ENCODE results near the gene EML4.
"Not testable (repeated sequence)": the region's sequence is repeated elsewhere in the genome, so short reads cannot be mapped to it uniquely, and the experiment has no call there.

EML4 gene

DNA sequence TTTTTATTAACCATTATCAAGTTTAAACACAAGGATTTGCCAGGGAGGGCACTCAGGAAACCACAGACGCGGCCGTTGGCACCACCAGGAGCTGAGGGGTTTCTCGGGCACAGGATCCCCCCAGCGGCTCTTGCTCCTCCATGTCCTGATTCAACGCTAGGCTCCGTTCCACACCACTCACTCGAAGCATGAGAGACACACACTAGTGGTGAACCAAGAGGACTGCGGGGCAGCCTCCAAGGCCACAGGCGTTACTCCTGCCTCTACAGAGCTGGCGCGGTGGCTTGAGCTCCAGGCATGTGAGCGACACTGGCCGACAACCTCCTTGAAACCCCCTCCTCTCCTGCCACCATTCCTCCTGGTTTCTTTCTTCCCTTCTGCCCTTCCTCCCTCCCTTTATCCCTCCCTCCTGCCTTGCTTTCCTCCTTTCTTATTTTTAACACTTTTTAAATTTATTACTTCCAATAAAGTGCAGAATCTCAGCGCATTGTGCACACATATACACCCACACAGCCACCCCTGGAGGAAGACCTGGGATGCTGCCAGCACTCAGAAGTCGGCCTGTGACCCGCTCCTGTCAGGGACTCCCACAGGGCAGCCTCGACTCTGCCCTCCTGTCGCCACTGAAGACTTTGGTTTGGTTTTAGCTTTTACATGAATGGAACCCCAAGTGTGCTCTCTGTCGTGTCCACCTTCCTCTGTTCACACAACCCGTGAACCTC is 170.2 kb downstream of the EML4 start:
- H3K4me1 ChIP-seq (ENCODE audit: control insufficient read depth in 1 of 2, insufficient read depth in 2 of 2, low read length in 2 of 2) = peaks cover 10 to 12% of the 10 kb centered on the region in 2 donors
- H3K27ac ChIP-seq (ENCODE audit: low read length) = no peak overlapping the region
- no peaks in the 10 kb centered on the region for H3K9me3 ChIP-seq (ENCODE audit: control insufficient read depth in 1 of 2, low read length in 2 of 2)
- H3K4me3 ChIP-seq (ENCODE audit: low read depth in 1 of 2, low read length in 2 of 2) = no peak overlapping the region
- peaks cover 7 to 25% of the 10 kb centered on the region in 2 donors for H3K36me3 ChIP-seq (ENCODE audit: control insufficient read depth in 1 of 2, insufficient read depth in 2 of 2, low read length in 2 of 2)
- no peaks in the 10 kb centered on the region for H3K27me3 ChIP-seq (ENCODE audit: low read depth, low read length)

DNA sequence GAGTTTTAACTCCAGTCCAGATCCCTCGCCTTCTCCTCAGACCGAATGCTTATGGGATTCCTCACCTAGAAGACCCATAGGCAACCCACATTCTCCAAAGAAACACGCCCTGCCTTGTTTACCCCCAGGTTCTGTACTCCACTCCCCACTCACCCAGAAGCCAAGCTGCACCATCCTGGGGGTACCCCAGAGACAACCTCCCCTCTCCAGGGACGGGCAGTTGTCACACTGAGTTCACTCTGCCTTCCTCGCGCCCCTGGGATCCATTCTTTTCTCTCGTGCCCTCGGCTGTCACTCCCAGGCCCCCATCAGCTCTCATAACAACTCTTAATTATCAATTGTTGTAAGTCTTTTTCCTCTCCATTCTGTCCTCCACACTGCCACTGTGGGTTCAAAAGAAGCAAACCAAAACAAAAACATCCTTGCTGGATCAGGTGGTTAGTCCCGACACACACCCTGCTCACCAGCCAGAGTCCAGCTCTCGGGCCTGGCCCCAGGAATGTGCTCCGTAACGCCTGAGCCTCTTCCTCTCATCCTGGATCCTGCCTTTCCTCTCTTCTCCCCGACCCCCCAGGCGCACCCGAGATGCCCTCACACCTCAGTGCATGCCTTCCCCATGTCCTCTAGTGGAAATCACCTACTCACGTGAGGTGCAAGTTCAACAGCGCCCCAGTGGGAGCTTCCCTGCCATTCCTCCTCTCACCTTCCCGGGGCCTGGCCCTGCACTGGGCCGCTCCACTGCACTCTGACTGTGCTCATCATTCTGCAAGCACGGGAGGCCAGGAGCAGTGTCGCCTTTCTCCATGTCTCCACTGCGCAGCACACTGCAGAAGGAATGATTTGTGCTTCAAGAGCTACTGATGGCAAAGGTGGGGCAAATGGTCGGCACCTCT is 171.1 kb downstream of the EML4 start:
- H3K9me3 ChIP-seq (ENCODE audit: control insufficient read depth in 1 of 2, low read length in 2 of 2) = no peaks in the 10 kb centered on the region
- H3K4me1 ChIP-seq (ENCODE audit: control insufficient read depth in 1 of 2, insufficient read depth in 2 of 2, low read length in 2 of 2) = peaks cover 10 to 12% of the 10 kb centered on the region in 2 donors
- no peak overlapping the region for H3K27ac ChIP-seq (ENCODE audit: low read length)
- H3K27me3 ChIP-seq (ENCODE audit: low read depth, low read length) = no peaks in the 10 kb centered on the region
- H3K36me3 ChIP-seq (ENCODE audit: control insufficient read depth in 1 of 2, insufficient read depth in 2 of 2, low read length in 2 of 2) = peaks cover 7 to 25% of the 10 kb centered on the region in 2 donors
- no peak overlapping the region for H3K4me3 ChIP-seq (ENCODE audit: low read depth in 1 of 2, low read length in 2 of 2)

DNA sequence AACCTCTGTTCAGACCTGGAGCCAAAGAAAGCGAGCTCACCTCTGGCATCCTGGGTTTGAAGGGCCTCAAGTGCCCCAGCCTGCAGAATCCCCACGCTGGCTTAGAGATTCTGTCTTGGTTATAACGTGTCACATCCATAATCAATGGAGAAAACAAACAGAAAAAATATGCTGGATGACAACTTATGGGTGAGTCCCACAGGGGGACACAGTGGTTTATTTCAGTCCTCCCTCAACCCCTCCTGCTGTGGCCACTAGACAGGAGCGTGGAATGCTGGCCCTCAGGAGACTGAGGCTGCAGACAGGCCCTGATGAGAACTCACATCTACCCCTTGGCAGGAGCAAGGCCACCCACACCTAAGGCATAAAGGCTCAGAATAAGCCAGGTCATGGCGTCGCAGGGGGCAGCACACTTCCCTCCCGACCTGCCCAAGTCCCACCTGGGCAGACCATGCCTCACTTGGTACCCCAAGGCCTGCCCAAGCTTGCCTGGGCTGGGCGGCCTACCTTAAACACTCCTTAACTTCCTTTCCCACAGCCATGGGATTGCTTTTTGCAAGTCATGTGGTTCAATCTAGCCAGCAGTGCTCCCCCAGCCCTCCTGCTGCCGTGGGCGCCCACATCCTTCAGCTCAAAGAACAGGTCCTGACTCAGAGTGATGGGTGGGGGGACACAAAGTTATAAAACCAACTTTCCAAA is 171.9 kb downstream of the EML4 start:
- no peaks in the 10 kb centered on the region for H3K27me3 ChIP-seq (ENCODE audit: low read depth, low read length)
- no peak overlapping the region for H3K4me3 ChIP-seq (ENCODE audit: low read depth in 1 of 2, low read length in 2 of 2)
- no peak overlapping the region for H3K27ac ChIP-seq (ENCODE audit: low read length)
- peaks cover 10 to 12% of the 10 kb centered on the region in 2 donors for H3K4me1 ChIP-seq (ENCODE audit: control insufficient read depth in 1 of 2, insufficient read depth in 2 of 2, low read length in 2 of 2)
- H3K36me3 ChIP-seq (ENCODE audit: control insufficient read depth in 1 of 2, insufficient read depth in 2 of 2, low read length in 2 of 2) = peaks cover 15 to 21% of the 10 kb centered on the region in 2 donors
- H3K9me3 ChIP-seq (ENCODE audit: control insufficient read depth in 1 of 2, low read length in 2 of 2) = no peaks in the 10 kb centered on the region

DNA sequence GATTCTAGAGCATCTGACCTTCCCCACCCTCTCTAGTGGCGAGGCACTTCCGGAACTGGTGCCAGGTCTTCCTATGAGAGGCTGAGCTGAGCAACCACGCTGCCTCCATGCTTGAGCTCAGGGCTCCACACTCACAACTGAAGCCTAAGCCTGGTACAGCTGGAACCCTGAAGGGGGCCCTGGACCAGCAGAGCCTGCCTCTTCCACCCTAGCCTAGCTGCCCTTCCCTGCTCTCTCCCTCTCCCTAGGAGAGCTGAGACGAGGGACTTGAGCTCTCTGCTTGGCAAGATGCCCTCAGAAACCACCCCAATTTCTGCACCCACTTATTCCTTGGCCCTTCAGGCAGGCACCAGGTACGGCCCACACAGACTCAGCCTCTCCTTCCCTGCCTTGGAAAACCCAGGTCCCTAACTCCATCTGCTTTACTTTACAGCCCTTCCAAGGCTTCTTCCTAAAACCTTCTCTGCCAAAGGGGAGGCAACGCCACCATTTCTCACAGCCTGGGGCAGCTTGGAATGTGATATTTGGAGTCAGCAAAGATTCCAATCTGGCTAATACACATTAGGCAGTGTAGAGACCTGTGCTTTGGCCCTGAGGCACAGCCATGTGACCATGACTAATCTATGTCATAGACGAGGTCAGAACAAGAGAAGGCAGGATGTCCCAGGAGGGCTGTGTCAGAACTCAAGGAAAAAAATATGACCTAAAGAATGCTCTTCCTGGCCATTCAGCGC is 173.1 kb downstream of the EML4 start:
- H3K27ac ChIP-seq (ENCODE audit: low read length) = no peak overlapping the region
- H3K4me3 ChIP-seq (ENCODE audit: low read depth in 1 of 2, low read length in 2 of 2) = no peak overlapping the region
- H3K9me3 ChIP-seq (ENCODE audit: control insufficient read depth in 1 of 2, low read length in 2 of 2) = no peaks in the 10 kb centered on the region
- H3K27me3 ChIP-seq (ENCODE audit: low read depth, low read length) = no peaks in the 10 kb centered on the region
- peaks cover 10 to 12% of the 10 kb centered on the region in 2 donors for H3K4me1 ChIP-seq (ENCODE audit: control insufficient read depth in 1 of 2, insufficient read depth in 2 of 2, low read length in 2 of 2)
- peaks cover 17 to 18% of the 10 kb centered on the region in 2 donors for H3K36me3 ChIP-seq (ENCODE audit: control insufficient read depth in 1 of 2, insufficient read depth in 2 of 2, low read length in 2 of 2)

DNA sequence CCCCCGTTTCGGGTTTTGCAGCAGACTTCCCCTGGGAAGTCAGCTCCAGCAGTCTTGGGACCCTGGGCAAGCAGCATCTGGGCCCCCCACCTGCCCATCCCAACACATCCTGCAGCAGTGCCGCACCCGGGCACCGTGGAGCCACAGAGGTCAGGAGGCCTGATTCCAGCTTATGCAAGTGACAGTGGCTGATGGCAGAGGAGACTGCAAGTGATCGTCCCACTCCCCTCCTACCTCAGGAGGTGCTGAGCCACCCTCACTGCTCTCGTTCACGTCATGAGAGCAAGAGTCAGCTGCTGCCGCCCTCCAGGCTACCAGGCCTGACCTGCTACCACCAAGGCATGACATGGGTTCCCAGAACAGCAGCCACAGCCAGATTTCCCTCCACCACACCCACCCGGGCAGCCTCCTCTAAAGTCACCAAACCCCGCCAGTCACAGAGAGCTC is 173.7 kb downstream of the EML4 start:
- H3K27me3 ChIP-seq (ENCODE audit: low read depth, low read length) = no peaks in the 10 kb centered on the region
- H3K27ac ChIP-seq (ENCODE audit: low read length) = no peak overlapping the region
- H3K4me3 ChIP-seq (ENCODE audit: low read depth in 1 of 2, low read length in 2 of 2) = no peak overlapping the region
- H3K4me1 ChIP-seq (ENCODE audit: control insufficient read depth in 1 of 2, insufficient read depth in 2 of 2, low read length in 2 of 2) = peaks cover 10 to 12% of the 10 kb centered on the region in 2 donors
- no peaks in the 10 kb centered on the region for H3K9me3 ChIP-seq (ENCODE audit: control insufficient read depth in 1 of 2, low read length in 2 of 2)
- peaks cover 16 to 17% of the 10 kb centered on the region in 2 donors for H3K36me3 ChIP-seq (ENCODE audit: control insufficient read depth in 1 of 2, insufficient read depth in 2 of 2, low read length in 2 of 2)

DNA sequence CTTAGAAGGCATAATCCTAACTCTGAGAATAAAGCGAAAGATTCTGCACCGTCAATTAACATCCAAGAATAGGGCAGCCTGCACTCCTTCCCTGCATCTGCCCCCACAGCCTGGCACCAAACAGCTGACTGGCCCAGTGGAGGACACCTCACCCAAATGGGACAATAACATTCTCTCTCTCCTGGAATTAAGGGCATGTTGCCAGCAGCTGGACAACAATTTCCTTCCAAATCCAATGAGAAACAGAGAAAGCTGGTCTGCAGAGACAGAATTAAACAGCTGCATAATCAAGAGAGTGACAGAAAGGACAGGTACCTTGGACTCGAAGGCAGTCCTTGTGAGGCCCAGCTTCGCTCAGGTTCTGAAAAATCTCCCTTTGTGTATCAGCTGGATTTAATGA is 176.8 kb downstream of the EML4 start:
- no peak overlapping the region for H3K4me3 ChIP-seq (ENCODE audit: low read depth in 1 of 2, low read length in 2 of 2)
- peaks cover 10 to 12% of the 10 kb centered on the region in 2 donors for H3K4me1 ChIP-seq (ENCODE audit: control insufficient read depth in 1 of 2, insufficient read depth in 2 of 2, low read length in 2 of 2)
- no peaks in the 10 kb centered on the region for H3K27me3 ChIP-seq (ENCODE audit: low read depth, low read length)
- peaks cover 9 to 10% of the 10 kb centered on the region in 2 donors for H3K36me3 ChIP-seq (ENCODE audit: control insufficient read depth in 1 of 2, insufficient read depth in 2 of 2, low read length in 2 of 2)
- no peaks in the 10 kb centered on the region for H3K9me3 ChIP-seq (ENCODE audit: control insufficient read depth in 1 of 2, low read length in 2 of 2)
- no peak overlapping the region for H3K27ac ChIP-seq (ENCODE audit: low read length)

DNA sequence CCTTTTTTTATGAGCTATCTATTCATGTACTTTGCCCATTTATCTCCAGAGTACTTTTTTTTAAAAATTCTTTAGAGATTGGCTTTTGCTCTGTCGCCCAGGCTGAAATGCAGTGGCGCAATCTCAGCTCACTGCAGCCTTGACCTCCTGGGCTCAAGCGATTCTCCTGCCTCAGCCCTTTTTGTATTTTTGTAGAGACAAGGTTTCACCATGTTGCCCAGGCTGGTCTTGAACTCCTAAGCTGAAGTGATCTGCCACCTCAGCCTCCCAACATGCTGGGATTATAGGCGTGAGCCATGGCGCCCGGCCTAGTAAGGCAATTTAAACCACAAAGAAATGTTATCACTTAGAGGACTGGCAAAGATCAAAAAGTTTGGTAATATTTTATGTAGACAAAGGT is 177.7 kb downstream of the EML4 start:
- peaks cover 10 to 11% of the 10 kb centered on the region in 2 donors for H3K4me1 ChIP-seq (ENCODE audit: control insufficient read depth in 1 of 2, insufficient read depth in 2 of 2, low read length in 2 of 2)
- not testable (repeated sequence) for H3K27me3 ChIP-seq (ENCODE audit: low read depth, low read length); H3K27ac ChIP-seq (ENCODE audit: low read length); H3K9me3 ChIP-seq (ENCODE audit: control insufficient read depth in 1 of 2, low read length in 2 of 2); H3K4me3 ChIP-seq (ENCODE audit: low read depth in 1 of 2, low read length in 2 of 2)
- peaks cover 13 to 15% of the 10 kb centered on the region in 2 donors for H3K36me3 ChIP-seq (ENCODE audit: control insufficient read depth in 1 of 2, insufficient read depth in 2 of 2, low read length in 2 of 2)

DNA sequence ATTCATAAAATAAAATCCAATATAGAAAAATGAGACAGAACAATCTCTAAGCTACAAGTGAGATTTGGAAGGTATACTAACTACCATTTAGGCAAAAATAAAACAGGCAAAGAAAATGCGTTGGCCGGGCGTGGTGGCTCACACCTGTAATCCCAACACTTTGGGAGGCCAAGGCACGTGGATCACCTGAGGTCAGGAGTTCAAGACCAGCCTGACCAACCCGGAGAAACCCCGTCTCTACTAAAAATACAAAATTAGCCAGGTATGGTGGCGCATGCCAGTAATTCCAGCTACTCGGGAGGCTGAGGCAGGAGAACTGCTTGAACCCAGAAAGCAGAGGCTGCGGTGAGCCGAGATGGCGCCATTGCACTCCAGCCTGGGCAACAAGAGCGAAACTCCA is 178.4 kb downstream of the EML4 start:
- peaks cover 16 to 22% of the 10 kb centered on the region in 2 donors for H3K36me3 ChIP-seq (ENCODE audit: control insufficient read depth in 1 of 2, insufficient read depth in 2 of 2, low read length in 2 of 2)
- not testable (repeated sequence) for H3K9me3 ChIP-seq (ENCODE audit: control insufficient read depth in 1 of 2, low read length in 2 of 2); H3K27me3 ChIP-seq (ENCODE audit: low read depth, low read length); H3K4me3 ChIP-seq (ENCODE audit: low read depth in 1 of 2, low read length in 2 of 2); H3K27ac ChIP-seq (ENCODE audit: low read length); H3K4me1 ChIP-seq (ENCODE audit: control insufficient read depth in 1 of 2, insufficient read depth in 2 of 2, low read length in 2 of 2)

DNA sequence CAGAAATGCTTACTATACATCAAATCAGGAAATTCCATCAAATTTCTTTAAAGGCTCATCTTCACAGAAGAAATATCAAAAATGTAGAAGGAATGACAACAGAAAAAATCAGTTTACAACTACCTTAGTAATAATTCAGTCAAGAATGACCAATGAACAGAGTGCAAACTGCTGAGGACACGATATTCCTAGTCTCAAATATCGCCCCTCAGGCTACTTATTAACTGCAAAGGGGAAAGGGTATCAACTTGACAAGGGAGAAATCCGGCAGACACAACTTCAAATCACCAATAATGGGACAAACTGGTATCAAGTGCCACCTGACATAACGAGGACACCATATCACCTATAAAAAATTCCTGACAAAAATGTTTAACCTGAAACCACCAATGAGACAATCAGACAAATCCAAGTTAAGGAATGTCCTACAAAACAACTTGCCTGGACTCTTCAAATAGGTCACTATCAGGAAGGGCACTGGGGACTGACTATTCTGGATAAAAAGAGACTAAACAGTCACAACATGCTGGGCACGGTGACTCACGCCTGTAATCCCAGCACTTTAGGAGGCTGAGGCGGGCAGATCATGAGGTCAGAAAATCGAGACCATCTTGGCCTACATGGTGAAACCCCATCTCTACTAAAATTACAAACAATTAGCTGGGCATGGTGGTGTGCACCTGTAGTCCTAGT is 179.1 kb downstream of the EML4 start:
- Histone ChIP-seq H3K27me3 (ENCODE audit: low read depth, low read length) (no peaks in the 10 kb centered on the region), H3K9me3 (ENCODE audit: control insufficient read depth in 1 of 2, low read length in 2 of 2) (no peaks in the 10 kb centered on the region), H3K27ac (ENCODE audit: low read length) (no peak overlapping the region), H3K4me3 (ENCODE audit: low read depth in 1 of 2, low read length in 2 of 2) (no peak overlapping the region), H3K4me1 (ENCODE audit: control insufficient read depth in 1 of 2, insufficient read depth in 2 of 2, low read length in 2 of 2) (no peaks in the 10 kb centered on the region), H3K36me3 (ENCODE audit: control insufficient read depth in 1 of 2, insufficient read depth in 2 of 2, low read length in 2 of 2) (peaks cover 16 to 22% of the 10 kb centered on the region in 2 donors)

DNA sequence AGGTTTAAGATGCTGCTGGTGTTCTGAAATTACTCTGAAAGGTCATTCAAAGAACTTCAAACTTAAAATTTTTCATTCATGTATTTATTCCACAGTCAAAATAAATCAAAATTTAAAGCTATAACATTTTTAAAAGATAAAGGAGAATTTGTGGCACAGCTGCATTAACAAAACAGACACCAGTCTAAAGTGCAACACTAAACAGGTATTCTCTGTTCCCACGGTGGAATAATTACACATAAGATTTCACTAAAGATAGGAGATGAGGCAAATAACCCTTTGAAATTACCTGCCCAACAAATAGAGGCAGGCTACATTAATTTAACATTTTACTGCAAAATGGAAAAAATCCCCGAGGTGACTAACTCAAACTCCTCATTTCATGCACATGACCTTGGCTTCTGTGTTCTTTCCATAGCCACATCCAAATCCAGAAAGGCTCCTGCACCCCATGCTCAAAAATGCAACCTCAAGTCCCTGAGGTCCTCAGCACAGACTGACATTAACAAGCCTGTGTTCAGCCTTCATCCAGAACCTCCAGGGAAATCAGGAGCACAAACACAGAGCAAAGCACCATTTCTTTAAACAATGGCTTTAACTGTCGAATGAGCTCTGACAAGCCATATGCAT is 181.4 kb downstream of the EML4 start:
- Histone ChIP-seq H3K4me3 (ENCODE audit: low read depth in 1 of 2, low read length in 2 of 2) (no peak overlapping the region), H3K27me3 (ENCODE audit: low read depth, low read length) (no peaks in the 10 kb centered on the region), H3K9me3 (ENCODE audit: control insufficient read depth in 1 of 2, low read length in 2 of 2) (no peaks in the 10 kb centered on the region), H3K36me3 (ENCODE audit: control insufficient read depth in 1 of 2, insufficient read depth in 2 of 2, low read length in 2 of 2) (peaks cover 13 to 22% of the 10 kb centered on the region in 2 donors), H3K4me1 (ENCODE audit: control insufficient read depth in 1 of 2, insufficient read depth in 2 of 2, low read length in 2 of 2) (peaks cover 0 to 6% of the 10 kb centered on the region in 2 donors), H3K27ac (ENCODE audit: low read length) (no peak overlapping the region)
